ENCODE results near the gene ZBTB3.

The ZBTB3 gene

GRCh38 chr11:62715150-62716130 is 38.5 kb downstream of the ZBTB3 start:
- H3K4me3 ChIP-seq (ENCODE audit: low read depth, low read length) = no peak overlapping the region
- TF ChIP-seq CTCF (IDR thresholded peaks at IDR 0.05; ENCODE audit: borderline replicate concordance, insufficient read depth, low read depth, low read length) = no peak

GRCh38 chr11:62713343-62713742 is 40.6 kb downstream of the ZBTB3 start:
- no peak for TF ChIP-seq CTCF (IDR thresholded peaks at IDR 0.05; ENCODE audit: borderline replicate concordance, insufficient read depth, low read depth, low read length)
- H3K4me3 ChIP-seq (ENCODE audit: low read depth, low read length) = no peak overlapping the region

- no peak for TF ChIP-seq CTCF (IDR thresholded peaks at IDR 0.05; ENCODE audit: borderline replicate concordance, insufficient read depth, low read depth, low read length)
- H3K4me3 ChIP-seq (ENCODE audit: low read depth, low read length) = no peak overlapping the region
Observed at GRCh38 chr11:62712861-62713260, 41.1 kb downstream of the ZBTB3 start.

- H3K4me3 ChIP-seq (ENCODE audit: low read depth, low read length) = no peak overlapping the region
- no peak for TF ChIP-seq CTCF (IDR thresholded peaks at IDR 0.05; ENCODE audit: borderline replicate concordance, insufficient read depth, low read depth, low read length)
Observed at GRCh38 chr11:62712276-62712812, 41.6 kb downstream of the ZBTB3 start.

GRCh38 chr11:62710001-62710345 is 44.0 kb downstream of the ZBTB3 start:
- peak overlapping the region; percentile 49 for H3K4me3 ChIP-seq (ENCODE audit: low read depth, low read length)
- no peak for TF ChIP-seq CTCF (IDR thresholded peaks at IDR 0.05; ENCODE audit: borderline replicate concordance, insufficient read depth, low read depth, low read length)

- peak overlapping the region; percentile 63 for H3K4me3 ChIP-seq (ENCODE audit: low read depth, low read length)
- no peak for TF ChIP-seq CTCF (IDR thresholded peaks at IDR 0.05; ENCODE audit: borderline replicate concordance, insufficient read depth, low read depth, low read length)
Observed at GRCh38 chr11:62709247-62710000, 44.5 kb downstream of the ZBTB3 start.
